Epithelial cell of proximal tubule (primary cell): ENCODE data around the gene SPOCK1. TPM values are rescaled to one million over a fixed set of nuclear protein-coding genes. Genes with fewer than 3 reads are reported as not detected.
A peak's percentile ranks its signal among the peaks of the same experiment; 100 is the strongest.

Experiments
- DNase-seq: peaks from one replicate; pipeline ENCODE4 v3.0.0-alpha.2; 2011; ENCODE audit warnings: low read depth
- H3K4me3 ChIP-seq: 2 replicates; pipeline ENCODE4 v1.5.1; 2011; ENCODE audit warnings: low read depth, mild to moderate bottlenecking, low read length
- CTCF ChIP-seq: conservative IDR thresholded peaks from 2 replicates; pipeline ENCODE4 v1.5.1; 2012; ENCODE audit warnings: low read depth, mild to moderate bottlenecking, low read length
- total RNA-seq: library from RNA; depleted of rRNA; stranded (reverse); fragments of >200 nt; gene quantifications from 2 replicates; pipeline ENCODE4 v1.2.3, GENCODE V29; 2015

Gene SPOCK1
- total RNA-seq, 1 donor from 2014 or later, result 31.4 TPM

- TF ChIP-seq CTCF, result no peak
- H3K4me3 ChIP-seq, result no peak overlapping the region
- no peak for DNase-seq
Measured at GRCh38 chr5:137448868-137449267, 50.3 kb downstream of the SPOCK1 start.

- no peak for DNase-seq
- TF ChIP-seq CTCF, result no peak
- H3K4me3 ChIP-seq, result no peak overlapping the region
Measured at GRCh38 chr5:137446615-137447014, 52.5 kb downstream of the SPOCK1 start.

GRCh38 chr5:137446151-137446550 lies 53.0 kb downstream of the SPOCK1 start:
- no peak for TF ChIP-seq CTCF
- no peak for DNase-seq
- no peak overlapping the region for H3K4me3 ChIP-seq

- DNase-seq, result no peak
- no peak overlapping the region for H3K4me3 ChIP-seq
- no peak for TF ChIP-seq CTCF
Measured at GRCh38 chr5:137442660-137443059, 56.5 kb downstream of the SPOCK1 start.

GRCh38 chr5:137441476-137441875 lies 57.6 kb downstream of the SPOCK1 start:
- TF ChIP-seq CTCF, result no peak
- no peak overlapping the region for H3K4me3 ChIP-seq
- DNase-seq, result peak; percentile 25

- DNase-seq, result no peak
- TF ChIP-seq CTCF, result no peak
- H3K4me3 ChIP-seq, result no peak overlapping the region
Measured at GRCh38 chr5:137440795-137441194, 58.3 kb downstream of the SPOCK1 start.

- DNase-seq, result no peak
- TF ChIP-seq CTCF, result no peak
- H3K4me3 ChIP-seq, result no peak overlapping the region
Measured at GRCh38 chr5:137439645-137440044, 59.5 kb downstream of the SPOCK1 start.
